ENCODE results near the gene POLK.

The POLK gene

GRCh38 chr5:75622564-75622963 lies 110.9 kb downstream of the POLK start:
- H3K27me3 ChIP-seq (ENCODE audit: low read depth, low read length): no peaks in the 10 kb centered on the region
- H3K27ac ChIP-seq (ENCODE audit: low read length): no peak overlapping the region
- H3K4me3 ChIP-seq (ENCODE audit: low read depth in 1 of 2, low read length in 2 of 2): no peak overlapping the region
- H3K4me1 ChIP-seq (ENCODE audit: control insufficient read depth in 1 of 2, insufficient read depth in 2 of 2, low read length in 2 of 2): no peaks in the 10 kb centered on the region
- no peaks in the 10 kb centered on the region for H3K9me3 ChIP-seq (ENCODE audit: control insufficient read depth in 1 of 2, low read length in 2 of 2)
- no peaks in the 10 kb centered on the region for H3K36me3 ChIP-seq (ENCODE audit: control insufficient read depth in 1 of 2, insufficient read depth in 2 of 2, low read length in 2 of 2)

DNA sequence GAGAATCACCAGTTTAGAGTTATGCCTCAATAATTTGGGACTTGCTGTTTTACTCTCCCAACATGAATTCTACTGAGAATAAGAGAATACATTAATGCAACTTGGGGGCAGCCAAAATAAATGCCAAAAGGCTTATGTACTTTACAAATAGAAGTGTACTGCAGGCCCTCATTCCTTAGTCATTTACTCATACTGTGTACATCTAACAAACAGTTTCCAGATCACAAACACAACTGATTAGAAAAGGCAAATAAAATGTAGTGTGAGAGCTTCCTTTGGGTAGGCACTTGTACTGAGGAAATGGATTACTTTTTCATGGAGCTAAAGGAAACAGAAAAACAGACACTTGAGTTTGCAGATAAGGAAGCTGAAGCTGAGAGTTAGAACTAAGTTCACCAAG lies 112.2 kb downstream of the POLK start:
- no peaks in the 10 kb centered on the region for H3K9me3 ChIP-seq (ENCODE audit: control insufficient read depth in 1 of 2, low read length in 2 of 2)
- no peaks in the 10 kb centered on the region for H3K36me3 ChIP-seq (ENCODE audit: control insufficient read depth in 1 of 2, insufficient read depth in 2 of 2, low read length in 2 of 2)
- no peaks in the 10 kb centered on the region for H3K4me1 ChIP-seq (ENCODE audit: control insufficient read depth in 1 of 2, insufficient read depth in 2 of 2, low read length in 2 of 2)
- no peak overlapping the region for H3K4me3 ChIP-seq (ENCODE audit: low read depth in 1 of 2, low read length in 2 of 2)
- no peaks in the 10 kb centered on the region for H3K27me3 ChIP-seq (ENCODE audit: low read depth, low read length)
- H3K27ac ChIP-seq (ENCODE audit: low read length): no peak overlapping the region

DNA sequence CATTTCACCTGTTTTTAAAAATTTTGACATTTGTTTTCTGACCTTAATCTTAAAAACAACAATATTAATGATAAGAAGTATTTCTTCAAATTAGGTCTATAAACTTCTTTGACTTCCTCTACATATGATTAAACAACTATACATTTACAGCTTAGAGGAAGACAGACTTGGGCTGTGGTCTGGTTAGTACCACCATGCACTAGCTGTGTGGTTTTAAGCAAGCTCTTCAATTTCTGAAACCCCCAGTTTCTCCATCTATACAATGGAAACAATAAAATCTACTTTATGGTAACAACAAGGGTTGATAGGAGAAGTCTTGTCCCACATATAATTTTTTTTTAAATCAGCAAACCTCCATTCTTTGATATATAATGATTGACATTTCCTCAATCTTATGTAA lies 115.3 kb downstream of the POLK start:
- Histone ChIP-seq H3K27ac (ENCODE audit: low read length) (no peak overlapping the region), H3K36me3 (ENCODE audit: control insufficient read depth in 1 of 2, insufficient read depth in 2 of 2, low read length in 2 of 2) (no peaks in the 10 kb centered on the region), H3K4me3 (ENCODE audit: low read depth in 1 of 2, low read length in 2 of 2) (no peak overlapping the region), H3K27me3 (ENCODE audit: low read depth, low read length) (no peaks in the 10 kb centered on the region), H3K4me1 (ENCODE audit: control insufficient read depth in 1 of 2, insufficient read depth in 2 of 2, low read length in 2 of 2) (no peaks in the 10 kb centered on the region), H3K9me3 (ENCODE audit: control insufficient read depth in 1 of 2, low read length in 2 of 2) (no peaks in the 10 kb centered on the region)

GRCh38 chr5:75627801-75628200 lies 116.1 kb downstream of the POLK start:
- no peaks in the 10 kb centered on the region for H3K27me3 ChIP-seq (ENCODE audit: low read depth, low read length)
- H3K4me3 ChIP-seq (ENCODE audit: low read depth in 1 of 2, low read length in 2 of 2): no peak overlapping the region
- H3K9me3 ChIP-seq (ENCODE audit: control insufficient read depth in 1 of 2, low read length in 2 of 2): no peaks in the 10 kb centered on the region
- no peaks in the 10 kb centered on the region for H3K4me1 ChIP-seq (ENCODE audit: control insufficient read depth in 1 of 2, insufficient read depth in 2 of 2, low read length in 2 of 2)
- H3K36me3 ChIP-seq (ENCODE audit: control insufficient read depth in 1 of 2, insufficient read depth in 2 of 2, low read length in 2 of 2): no peaks in the 10 kb centered on the region
- no peak overlapping the region for H3K27ac ChIP-seq (ENCODE audit: low read length)

DNA sequence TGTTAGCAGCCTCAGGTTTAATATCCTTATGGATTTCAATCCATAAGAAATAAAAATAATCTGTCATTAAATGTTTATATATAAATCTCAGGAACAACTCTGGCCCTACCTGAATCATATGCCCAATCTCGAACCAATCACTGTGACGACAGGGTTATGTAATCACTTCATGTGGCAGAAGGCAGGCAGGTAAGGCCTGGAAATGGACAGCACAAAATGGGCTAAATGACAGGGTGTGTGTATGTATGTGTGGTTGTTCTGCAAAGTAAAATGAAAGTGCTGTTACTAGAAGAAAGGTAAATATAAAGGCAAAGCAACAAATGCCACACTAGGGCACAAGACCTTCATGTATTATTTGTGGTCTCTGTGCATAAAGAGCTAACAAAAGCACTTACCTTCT lies 119.2 kb downstream of the POLK start:
- no peak overlapping the region for H3K4me3 ChIP-seq (ENCODE audit: low read depth in 1 of 2, low read length in 2 of 2)
- H3K27ac ChIP-seq (ENCODE audit: low read length): no peak overlapping the region
- no peaks in the 10 kb centered on the region for H3K4me1 ChIP-seq (ENCODE audit: control insufficient read depth in 1 of 2, insufficient read depth in 2 of 2, low read length in 2 of 2)
- no peaks in the 10 kb centered on the region for H3K27me3 ChIP-seq (ENCODE audit: low read depth, low read length)
- H3K9me3 ChIP-seq (ENCODE audit: control insufficient read depth in 1 of 2, low read length in 2 of 2): no peaks in the 10 kb centered on the region
- no peaks in the 10 kb centered on the region for H3K36me3 ChIP-seq (ENCODE audit: control insufficient read depth in 1 of 2, insufficient read depth in 2 of 2, low read length in 2 of 2)

DNA sequence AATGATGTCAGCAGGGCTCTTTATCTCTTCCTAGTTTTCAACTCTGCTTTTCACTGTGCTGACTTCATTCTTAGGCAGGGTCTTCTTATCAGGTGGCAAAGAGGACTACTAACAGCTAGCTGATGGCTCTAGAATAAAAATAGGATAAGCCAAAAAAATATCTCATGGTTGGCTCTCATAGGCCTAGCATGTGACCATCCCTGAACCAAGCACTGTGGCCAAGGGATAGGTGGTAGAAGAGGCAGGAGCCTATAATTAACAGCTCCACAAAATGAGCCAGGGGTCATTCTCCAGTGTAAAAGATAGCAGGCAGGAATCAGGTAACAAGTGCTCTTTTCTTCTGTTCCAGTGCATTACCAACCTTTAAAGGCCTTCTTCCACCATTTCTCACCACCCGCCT lies 120.6 kb downstream of the POLK start:
- Histone ChIP-seq H3K27ac (ENCODE audit: low read length) (no peak overlapping the region), H3K4me1 (ENCODE audit: control insufficient read depth in 1 of 2, insufficient read depth in 2 of 2, low read length in 2 of 2) (no peaks in the 10 kb centered on the region), H3K27me3 (ENCODE audit: low read depth, low read length) (no peaks in the 10 kb centered on the region), H3K9me3 (ENCODE audit: control insufficient read depth in 1 of 2, low read length in 2 of 2) (no peaks in the 10 kb centered on the region), H3K36me3 (ENCODE audit: control insufficient read depth in 1 of 2, insufficient read depth in 2 of 2, low read length in 2 of 2) (no peaks in the 10 kb centered on the region), H3K4me3 (ENCODE audit: low read depth in 1 of 2, low read length in 2 of 2) (no peak overlapping the region)

- Histone ChIP-seq H3K27me3 (ENCODE audit: low read depth, low read length) (no peaks in the 10 kb centered on the region), H3K4me3 (ENCODE audit: low read depth in 1 of 2, low read length in 2 of 2) (no peak overlapping the region), H3K36me3 (ENCODE audit: control insufficient read depth in 1 of 2, insufficient read depth in 2 of 2, low read length in 2 of 2) (no peaks in the 10 kb centered on the region), H3K9me3 (ENCODE audit: control insufficient read depth in 1 of 2, low read length in 2 of 2) (peaks cover 0 to 5% of the 10 kb centered on the region in 2 donors), H3K4me1 (ENCODE audit: control insufficient read depth in 1 of 2, insufficient read depth in 2 of 2, low read length in 2 of 2) (no peaks in the 10 kb centered on the region), H3K27ac (ENCODE audit: low read length) (no peak overlapping the region)
These were observed 126.3 kb downstream of the POLK start for GRCh38 chr5:75637949-75638348.

DNA sequence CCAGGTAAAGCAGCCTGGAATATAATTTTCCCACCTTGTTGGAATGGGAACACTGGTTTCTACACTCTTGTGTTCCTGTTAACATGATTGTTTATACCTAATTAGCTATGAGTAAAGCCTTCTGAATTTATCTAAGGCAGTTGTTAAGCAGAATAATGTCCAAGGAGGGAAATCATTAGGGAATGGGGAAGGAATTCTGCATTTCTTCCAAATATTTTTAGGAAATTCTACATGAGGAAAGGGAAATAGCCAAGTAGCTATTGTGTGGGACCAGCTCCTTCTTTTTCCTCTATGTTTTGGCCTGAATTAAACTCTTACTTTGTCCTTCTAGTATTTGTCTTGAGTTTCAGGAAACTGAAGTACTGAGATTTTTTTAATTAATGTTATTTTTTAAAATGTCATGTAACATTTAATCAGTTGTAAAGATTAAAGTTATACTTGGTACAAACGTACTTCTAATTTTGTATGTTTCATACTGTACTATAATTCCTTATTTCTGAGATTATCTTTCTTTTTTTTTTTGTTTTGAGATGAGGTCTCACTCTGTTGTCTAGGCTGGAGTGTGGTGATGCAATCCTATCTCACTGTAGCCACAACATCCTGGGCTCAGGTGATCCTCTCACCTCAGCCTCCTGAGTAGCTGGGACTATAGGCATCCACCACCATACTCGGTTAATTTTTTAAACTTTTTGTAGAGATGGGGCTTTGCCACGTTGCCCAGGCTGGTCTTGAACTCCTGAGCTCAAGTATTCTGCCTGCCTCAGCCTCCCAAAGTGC lies 128.0 kb downstream of the POLK start:
- Histone ChIP-seq H3K36me3 (ENCODE audit: control insufficient read depth in 1 of 2, insufficient read depth in 2 of 2, low read length in 2 of 2) (no peaks in the 10 kb centered on the region), H3K27ac (ENCODE audit: low read length) (no peak overlapping the region), H3K4me3 (ENCODE audit: low read depth in 1 of 2, low read length in 2 of 2) (no peak overlapping the region), H3K27me3 (ENCODE audit: low read depth, low read length) (no peaks in the 10 kb centered on the region), H3K9me3 (ENCODE audit: control insufficient read depth in 1 of 2, low read length in 2 of 2) (peaks cover 0 to 5% of the 10 kb centered on the region in 2 donors), H3K4me1 (ENCODE audit: control insufficient read depth in 1 of 2, insufficient read depth in 2 of 2, low read length in 2 of 2) (no peaks in the 10 kb centered on the region)

DNA sequence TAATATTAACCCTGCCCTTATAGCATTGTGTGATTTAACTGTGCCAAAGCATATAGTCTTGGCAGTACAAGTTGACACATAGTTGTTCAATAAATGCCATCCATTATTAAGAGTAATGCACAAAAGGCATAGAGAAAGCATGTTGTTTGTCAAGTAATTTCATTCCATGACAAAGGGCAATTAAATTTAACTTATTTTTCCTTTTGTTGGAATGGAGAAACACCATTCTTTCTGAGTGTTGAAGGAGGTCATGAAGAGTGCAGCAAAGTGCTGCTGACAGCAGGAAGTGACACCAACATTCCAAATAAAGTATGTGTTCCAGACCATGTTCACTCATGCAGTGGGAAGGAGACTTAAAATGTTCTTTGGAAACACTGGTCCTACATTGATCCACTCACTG lies 128.7 kb downstream of the POLK start:
- no peaks in the 10 kb centered on the region for H3K27me3 ChIP-seq (ENCODE audit: low read depth, low read length)
- no peak overlapping the region for H3K27ac ChIP-seq (ENCODE audit: low read length)
- no peaks in the 10 kb centered on the region for H3K36me3 ChIP-seq (ENCODE audit: control insufficient read depth in 1 of 2, insufficient read depth in 2 of 2, low read length in 2 of 2)
- no peaks in the 10 kb centered on the region for H3K4me1 ChIP-seq (ENCODE audit: control insufficient read depth in 1 of 2, insufficient read depth in 2 of 2, low read length in 2 of 2)
- H3K4me3 ChIP-seq (ENCODE audit: low read depth in 1 of 2, low read length in 2 of 2): no peak overlapping the region
- H3K9me3 ChIP-seq (ENCODE audit: control insufficient read depth in 1 of 2, low read length in 2 of 2): peaks cover 0 to 5% of the 10 kb centered on the region in 2 donors

DNA sequence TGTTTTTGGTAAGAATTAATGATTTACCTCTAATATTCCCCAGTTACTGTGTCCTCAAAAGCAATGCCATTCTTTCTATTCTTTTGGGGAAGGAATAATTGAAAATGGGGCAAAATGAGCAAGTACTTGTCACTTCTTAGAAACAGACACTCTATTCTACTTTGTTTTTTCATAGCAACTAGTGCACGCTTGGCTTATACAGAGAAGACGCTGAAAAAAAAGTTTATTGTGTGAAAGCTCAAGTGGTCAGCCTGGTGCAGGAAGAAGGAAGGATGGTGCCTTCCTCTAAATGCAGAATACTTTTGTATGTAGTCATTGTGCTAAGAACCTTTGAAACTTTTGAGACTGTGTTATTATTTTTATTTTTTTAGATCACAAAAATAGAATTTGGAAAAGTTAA lies 129.1 kb downstream of the POLK start:
- H3K27me3 ChIP-seq (ENCODE audit: low read depth, low read length): no peaks in the 10 kb centered on the region
- no peaks in the 10 kb centered on the region for H3K36me3 ChIP-seq (ENCODE audit: control insufficient read depth in 1 of 2, insufficient read depth in 2 of 2, low read length in 2 of 2)
- no peaks in the 10 kb centered on the region for H3K4me1 ChIP-seq (ENCODE audit: control insufficient read depth in 1 of 2, insufficient read depth in 2 of 2, low read length in 2 of 2)
- no peak overlapping the region for H3K4me3 ChIP-seq (ENCODE audit: low read depth in 1 of 2, low read length in 2 of 2)
- no peak overlapping the region for H3K27ac ChIP-seq (ENCODE audit: low read length)
- H3K9me3 ChIP-seq (ENCODE audit: control insufficient read depth in 1 of 2, low read length in 2 of 2): peaks cover 0 to 5% of the 10 kb centered on the region in 2 donors

GRCh38 chr5:75648712-75649111 lies 137.0 kb downstream of the POLK start:
- H3K27me3 ChIP-seq (ENCODE audit: low read depth, low read length): no peaks in the 10 kb centered on the region
- no peak overlapping the region for H3K27ac ChIP-seq (ENCODE audit: low read length)
- no peaks in the 10 kb centered on the region for H3K9me3 ChIP-seq (ENCODE audit: control insufficient read depth in 1 of 2, low read length in 2 of 2)
- no peaks in the 10 kb centered on the region for H3K4me1 ChIP-seq (ENCODE audit: control insufficient read depth in 1 of 2, insufficient read depth in 2 of 2, low read length in 2 of 2)
- no peaks in the 10 kb centered on the region for H3K36me3 ChIP-seq (ENCODE audit: control insufficient read depth in 1 of 2, insufficient read depth in 2 of 2, low read length in 2 of 2)
- no peak overlapping the region for H3K4me3 ChIP-seq (ENCODE audit: low read depth in 1 of 2, low read length in 2 of 2)
